Peyer's patch (tissue), 4 donors: ENCODE data around the gene ALDH3A1. TPM values are rescaled to one million over a fixed set of nuclear protein-coding genes. Genes with fewer than 3 reads are reported as not detected.
"Not testable (repeated sequence)": the region's sequence is repeated elsewhere in the genome, so short reads cannot be mapped to it uniquely, and the experiment has no call there.

ENCODE experiments used
- DNase-seq, 3 donors: peaks; one replicate each; pipeline ENCODE4 v3.0.0-alpha.2; 2017 to 2019
- H3K27ac ChIP-seq, 4 donors: fragments of 200-600 bp; sonication (generic); one replicate each; pipeline ENCODE4 v1.5.1; 2016 to 2019
- H3K27me3 ChIP-seq, 2 donors: fragments of 200-600 bp; sonication (generic); one replicate each; pipeline ENCODE4 v1.5.1; 2019
- H3K36me3 ChIP-seq, 3 donors: fragments of 200-600 bp; sonication (generic); one replicate each; pipeline ENCODE4 v1.5.1; 2016 to 2019
- H3K4me1 ChIP-seq, 4 donors: fragments of 200-600 bp; sonication (generic); one replicate each; pipeline ENCODE4 v1.5.1; 2016 to 2019
- H3K4me3 ChIP-seq, 4 donors: fragments of 200-600 bp; sonication (generic); 1 replicate in 3 of 4; 2 replicates in 1 of 4; pipeline ENCODE4 v1.5.1; 2016 to 2019; ENCODE audit warnings: mild to moderate bottlenecking in 1 of 4
- H3K9me3 ChIP-seq, 4 donors: fragments of 200-600 bp; sonication (generic); one replicate each; pipeline ENCODE4 v1.5.1; 2016 to 2019; ENCODE audit warnings: mild to moderate bottlenecking in 1 of 4
- CTCF ChIP-seq, 6 experiments: fragments of 450-650 bp in 4 of 6; fragments of 200-600 bp in 2 of 6; sonication (generic) in 1 of 6; IDR thresholded peaks; one replicate each; pipeline ENCODE4 v1.5.1; 2017 to 2019; ENCODE audit warnings: antibody characterized with exemption in 6 of 6, mild to moderate bottlenecking in 3 of 6, moderate library complexity in 1 of 6
- POLR2A ChIP-seq, 2 donors: fragments of 450-650 bp; IDR thresholded peaks; one replicate each; pipeline ENCODE4 v1.5.1; 2017; ENCODE audit warnings: antibody characterized with exemption in 2 of 2, mild to moderate bottlenecking in 2 of 2, moderate library complexity in 2 of 2
- total RNA-seq, 4 donors: library from RNA; depleted of rRNA; stranded (reverse); fragments of >200 nt; gene quantifications; one replicate each; pipeline ENCODE4 v1.1.0, GENCODE V29; 2016

Gene ALDH3A1
- total RNA-seq, 4 donors from 2014 or later, result 1.7 to 23.1 (median 3.2) TPM

GRCh38 chr17:19769946-19770652 lies 22.0 kb upstream of the ALDH3A1 start:
- H3K36me3 ChIP-seq, result peaks cover 0 to 3% (median 0%) of the 10 kb centered on the region in 3 donors
- H3K9me3 ChIP-seq, result no peaks in the 10 kb centered on the region
- no peaks in the 10 kb centered on the region for H3K27me3 ChIP-seq
- no peak for DNase-seq
- H3K4me1 ChIP-seq, result no peaks in the 10 kb centered on the region
- H3K27ac ChIP-seq, result peak overlapping the region in 1 of 4 donors; percentile 3
- TF ChIP-seq POLR2A (IDR thresholded peaks at IDR 0.05), result no peak
- TF ChIP-seq CTCF (IDR thresholded peaks at IDR 0.05), result no peak
- no peak overlapping the region for H3K4me3 ChIP-seq

- H3K27me3 ChIP-seq, result no peaks in the 10 kb centered on the region
- H3K4me3 ChIP-seq, result no peak overlapping the region
- no peak for DNase-seq
- no peak overlapping the region for H3K27ac ChIP-seq
- H3K4me1 ChIP-seq, result no peaks in the 10 kb centered on the region
- H3K36me3 ChIP-seq, result no peaks in the 10 kb centered on the region
- no peak for TF ChIP-seq CTCF (IDR thresholded peaks at IDR 0.05)
- no peak for TF ChIP-seq POLR2A (IDR thresholded peaks at IDR 0.05)
- no peaks in the 10 kb centered on the region for H3K9me3 ChIP-seq
Observed at GRCh38 chr17:19768046-19768782, 20.1 kb upstream of the ALDH3A1 start.

- Histone ChIP-seq H3K4me3 (no peak overlapping the region), H3K27me3 (no peaks in the 10 kb centered on the region), H3K4me1 (no peaks in the 10 kb centered on the region), H3K9me3 (no peaks in the 10 kb centered on the region), H3K36me3 (no peaks in the 10 kb centered on the region), H3K27ac (no peak overlapping the region)
- peak; percentile 74 to 90 (median 88) for DNase-seq
- TF ChIP-seq POLR2A (IDR thresholded peaks at IDR 0.05) (no peak), CTCF (IDR thresholded peaks at IDR 0.05) (peak; percentile 83 to 98 (median 92))
Observed at GRCh38 chr17:19766421-19767270, 18.5 kb upstream of the ALDH3A1 start.

- Histone ChIP-seq H3K27me3 (no peaks in the 10 kb centered on the region), H3K4me3 (no peak overlapping the region), H3K27ac (no peak overlapping the region), H3K36me3 (no peaks in the 10 kb centered on the region), H3K4me1 (no peaks in the 10 kb centered on the region), H3K9me3 (no peaks in the 10 kb centered on the region)
- DNase-seq, result no peak
- TF ChIP-seq CTCF (IDR thresholded peaks at IDR 0.05) (no peak), POLR2A (IDR thresholded peaks at IDR 0.05) (no peak)
Observed at GRCh38 chr17:19766016-19766415, 17.9 kb upstream of the ALDH3A1 start.

- not testable (repeated sequence) for DNase-seq
Observed at GRCh38 chr17:19763991-19764390, 15.9 kb upstream of the ALDH3A1 start.

More at GRCh38 chr17:19763991-19764390, 15.9 kb upstream of the ALDH3A1 start:
- not testable (repeated sequence) for H3K4me1 ChIP-seq, H3K27me3 ChIP-seq, H3K27ac ChIP-seq, H3K36me3 ChIP-seq, H3K4me3 ChIP-seq, H3K9me3 ChIP-seq
